ENCODE data around the gene LEF1.
A peak's percentile ranks its signal among the peaks of the same experiment; 100 is the strongest.

Gene LEF1

GRCh38 chr4:108109997-108110416 is 58.7 kb downstream of the LEF1 start:
- DNase-seq (ENCODE audit: low spot score), result no peak

- no peak for DNase-seq (ENCODE audit: low spot score)
These were observed 59.6 kb downstream of the LEF1 start for GRCh38 chr4:108109111-108109510.

- no peak for DNase-seq (ENCODE audit: low spot score)
These were observed 60.9 kb downstream of the LEF1 start for GRCh38 chr4:108107729-108108382.

GRCh38 chr4:108107101-108107500 is 61.6 kb downstream of the LEF1 start:
- no peak for DNase-seq (ENCODE audit: low spot score)

GRCh38 chr4:108106186-108106585 is 62.5 kb downstream of the LEF1 start:
- no peak for DNase-seq (ENCODE audit: low spot score)

GRCh38 chr4:108103099-108103862 is 65.5 kb downstream of the LEF1 start:
- no peak for DNase-seq (ENCODE audit: low spot score)

- no peak for DNase-seq (ENCODE audit: low spot score)
These were observed 67.9 kb downstream of the LEF1 start for GRCh38 chr4:108100827-108101226.

GRCh38 chr4:108099838-108100237 is 68.9 kb downstream of the LEF1 start:
- no peak for DNase-seq (ENCODE audit: low spot score)

GRCh38 chr4:108097990-108098553 is 70.7 kb downstream of the LEF1 start:
- DNase-seq (ENCODE audit: low spot score), result no peak

GRCh38 chr4:108094923-108095482 is 73.7 kb downstream of the LEF1 start:
- no peak for DNase-seq (ENCODE audit: low spot score)

GRCh38 chr4:108094131-108094530 is 74.6 kb downstream of the LEF1 start:
- DNase-seq (ENCODE audit: low spot score), result no peak

- no peak for DNase-seq (ENCODE audit: low spot score)
These were observed 76.4 kb downstream of the LEF1 start for GRCh38 chr4:108092288-108092687.

- no peak for DNase-seq (ENCODE audit: low spot score)
These were observed 81.3 kb downstream of the LEF1 start for GRCh38 chr4:108087293-108087967.

GRCh38 chr4:108081256-108081655 is 87.5 kb downstream of the LEF1 start:
- DNase-seq (ENCODE audit: low spot score), result no peak

GRCh38 chr4:108080747-108081146 is 88.0 kb downstream of the LEF1 start:
- no peak for DNase-seq (ENCODE audit: low spot score)

- no peak for DNase-seq (ENCODE audit: low spot score)
These were observed 90.6 kb downstream of the LEF1 start for GRCh38 chr4:108078024-108078733.

- DNase-seq (ENCODE audit: low spot score), result no peak
These were observed 96.4 kb downstream of the LEF1 start for GRCh38 chr4:108072300-108072699.

GRCh38 chr4:108070775-108071174 is 98.0 kb downstream of the LEF1 start:
- no peak for DNase-seq (ENCODE audit: low spot score)

- no peak for DNase-seq (ENCODE audit: low spot score)
These were observed 100.3 kb downstream of the LEF1 start for GRCh38 chr4:108068442-108068841.

GRCh38 chr4:108060686-108061321 is 107.9 kb downstream of the LEF1 start:
- DNase-seq (ENCODE audit: low spot score), result no peak

- peak; percentile 6 for DNase-seq (ENCODE audit: low spot score)
These were observed 108.6 kb downstream of the LEF1 start for GRCh38 chr4:108060164-108060563.

Measured in cerebellar cortex (tissue), 1 donor.